OCI-LY7 (cell line): ENCODE results near the gene ERMAP. TPM values are rescaled to one million over a fixed set of nuclear protein-coding genes. Genes with fewer than 3 reads are reported as not detected.

ENCODE experiments used
- BruUV-seq: library from RNA; stranded (reverse); fragments of 400-500 nt; replicated peaks from 2 replicates; lab custom pipeline; 2021; lab: Mats Ljungman, UMichigan
- CTCF ChIA-PET: fragments of 300-600 bp; sonication (Branson Sonifier 250); formaldehyde crosslinking; loops from one replicate; lab custom pipeline; 2022; ENCODE audit warnings: antibody characterized with exemption; ENCODE audit not compliant: unreplicated experiment; lab: Charles Lee
- POLR2A ChIA-PET: fragments of 300-600 bp; sonication (Branson Sonifier 250); formaldehyde crosslinking; loops from one replicate; lab custom pipeline; 2022; ENCODE audit warnings: antibody characterized with exemption; lab: Charles Lee
- DNase-seq: peaks from one replicate; pipeline ENCODE4 v3.0.0-alpha.2; 2015; ENCODE audit warnings: low spot score
- H2AFZ ChIP-seq: fragments of 200-600 bp; sonication (generic), shearing (Covaris generic); 2 replicates; pipeline ENCODE4 v1.6.1; 2014; ENCODE audit warnings: mild to moderate bottlenecking, antibody characterized with exemption, low read length, moderate library complexity
- H3K27ac ChIP-seq: fragments of 200-600 bp; sonication (generic); 2 replicates; pipeline ENCODE4 v1.5.1; 2014; ENCODE audit warnings: mixed run types, low read depth, mild to moderate bottlenecking, moderate library complexity, low read length, inconsistent platforms; ENCODE audit not compliant: poor library complexity, severe bottlenecking
- H3K36me3 ChIP-seq: fragments of 200-600 bp; sonication (generic); 2 replicates; pipeline ENCODE4 v1.6.1; 2014; ENCODE audit warnings: mild to moderate bottlenecking, antibody characterized with exemption, low read length, moderate library complexity, mixed read lengths; ENCODE audit not compliant: insufficient read depth
- H3K4me1 ChIP-seq: fragments of 200-600 bp; sonication (generic); 2 replicates; pipeline ENCODE4 v1.5.1; 2014; ENCODE audit warnings: mild to moderate bottlenecking, low read length; ENCODE audit not compliant: insufficient read depth, poor library complexity, severe bottlenecking
- H3K4me2 ChIP-seq: fragments of 200-600 bp; sonication (generic); 2 replicates; pipeline ENCODE4 v1.6.1; 2014; ENCODE audit warnings: mild to moderate bottlenecking, low read length
- H3K4me3 ChIP-seq: fragments of 200-600 bp; sonication (generic); 2 replicates; pipeline ENCODE4 v1.5.1; 2014; ENCODE audit warnings: mild to moderate bottlenecking, low read depth, low read length; ENCODE audit not compliant: poor library complexity, severe bottlenecking
- H3K79me2 ChIP-seq: fragments of 200-600 bp; sonication (generic); 2 replicates; pipeline ENCODE4 v1.6.1; 2016; ENCODE audit warnings: low read depth, mild to moderate bottlenecking, low read length, moderate library complexity, mixed read lengths; ENCODE audit not compliant: insufficient read depth
- H3K9me2 ChIP-seq: fragments of 200-600 bp; sonication (generic); 2 replicates; pipeline ENCODE4 v1.6.1; 2016; ENCODE audit warnings: mild to moderate bottlenecking, low read length, mixed read lengths; ENCODE audit not compliant: insufficient read depth
- H3K9me3 ChIP-seq: fragments of 200-600 bp; sonication (generic); 2 replicates; pipeline ENCODE4 v1.6.1; 2014; ENCODE audit warnings: mild to moderate bottlenecking, mixed run types, low read length, mixed read lengths
- H4K20me1 ChIP-seq: fragments of 200-600 bp; sonication (generic); 2 replicates; pipeline ENCODE4 v1.6.1; 2014; ENCODE audit warnings: mild to moderate bottlenecking, antibody characterized with exemption, low read length, moderate library complexity, mixed read lengths; ENCODE audit not compliant: insufficient read depth
- EZH2phosphoT487 ChIP-seq: fragments of 200-600 bp; sonication (generic); IDR thresholded peaks from 2 replicates; pipeline ENCODE4 v1.6.1; 2018; ENCODE audit warnings: low read depth, borderline replicate concordance, mild to moderate bottlenecking, mixed run types, antibody characterized with exemption, low read length, moderate library complexity, mixed read lengths
- intact Hi-C: fragments of 100-400 bp; cut with micrococcal nuclease; formaldehyde crosslinking; loops from one replicate; pipeline ENCODE4 v1.10.0; 2022; ENCODE audit not compliant: unreplicated experiment
- total RNA-seq, 2 experiments: library from RNA; depleted of rRNA in 1 of 2; stranded (reverse); fragments of >200 nt in 1 of 2; shearing (Covaris generic) in 1 of 2; gene quantifications; 2 replicates each; pipeline ENCODE4 v1.2.3, GENCODE V29; 2014 to 2022
- TF ChIP-seq, protein P1 (sequence below): fragments of 200-600 bp; sonication (generic); conservative IDR thresholded peaks from 2 replicates; pipeline ENCODE4 v1.5.1; 2014; ENCODE audit warnings: mild to moderate bottlenecking, antibody characterized with exemption, low read length, moderate library complexity, mixed read lengths

The ERMAP gene
- total RNA-seq, 2 experiments from 2014 or later = 2.7 to 5.1 TPM

DNA sequence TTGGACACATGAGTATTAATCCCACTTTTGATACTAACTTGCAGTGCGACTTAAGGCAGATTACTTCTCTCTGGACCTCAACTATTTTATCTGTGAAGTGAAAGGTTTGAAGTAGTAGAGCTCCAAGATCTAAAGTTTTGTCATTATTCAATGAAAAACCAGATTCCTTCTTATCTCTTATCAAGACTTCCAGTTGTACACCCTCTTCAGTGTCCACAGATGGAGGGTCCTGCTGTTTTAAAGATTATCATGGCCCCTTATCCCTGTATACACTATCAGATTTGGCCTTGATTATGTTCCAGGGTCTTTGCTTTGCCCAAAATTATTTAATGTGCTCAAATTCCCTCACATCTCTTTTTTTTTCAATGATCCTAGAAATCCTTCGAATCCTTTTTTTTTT is 48.8 kb upstream of the ERMAP start:
- peaks cover 49% of the 10 kb centered on the region for H3K79me2 ChIP-seq
- H3K9me2 ChIP-seq = no peaks in the 10 kb centered on the region
- H4K20me1 ChIP-seq = peaks cover 10% of the 10 kb centered on the region
- no peaks in the 10 kb centered on the region for H3K9me3 ChIP-seq
- peaks cover 27% of the 10 kb centered on the region for H3K4me1 ChIP-seq
- POLR2A ChIA-PET = interaction anchor here (0.6 to 3.5 kb wide), 4 partner anchors 10 to 79 kb away, joined by 4 to 35 read pairs (median 7); partner anchors contain the start of genes SVBP and ZNF691
- peak overlapping the region; percentile 99 for H3K4me2 ChIP-seq
- no peak overlapping the region for H3K27ac ChIP-seq
- intact Hi-C loops = loop anchor here (5.0 to 10.0 kb wide), 2 partner anchors 189 to 433 kb away; partner anchors contain the start of genes FOXJ3 and SLC2A1
- CTCF ChIA-PET = no interaction called here
- H3K36me3 ChIP-seq = peaks cover 21% of the 10 kb centered on the region
- BruUV-seq = TSS peak; percentile 74
- no peak for TF ChIP-seq EZH2phosphoT487
- TF ChIP-seq, protein P1, sequence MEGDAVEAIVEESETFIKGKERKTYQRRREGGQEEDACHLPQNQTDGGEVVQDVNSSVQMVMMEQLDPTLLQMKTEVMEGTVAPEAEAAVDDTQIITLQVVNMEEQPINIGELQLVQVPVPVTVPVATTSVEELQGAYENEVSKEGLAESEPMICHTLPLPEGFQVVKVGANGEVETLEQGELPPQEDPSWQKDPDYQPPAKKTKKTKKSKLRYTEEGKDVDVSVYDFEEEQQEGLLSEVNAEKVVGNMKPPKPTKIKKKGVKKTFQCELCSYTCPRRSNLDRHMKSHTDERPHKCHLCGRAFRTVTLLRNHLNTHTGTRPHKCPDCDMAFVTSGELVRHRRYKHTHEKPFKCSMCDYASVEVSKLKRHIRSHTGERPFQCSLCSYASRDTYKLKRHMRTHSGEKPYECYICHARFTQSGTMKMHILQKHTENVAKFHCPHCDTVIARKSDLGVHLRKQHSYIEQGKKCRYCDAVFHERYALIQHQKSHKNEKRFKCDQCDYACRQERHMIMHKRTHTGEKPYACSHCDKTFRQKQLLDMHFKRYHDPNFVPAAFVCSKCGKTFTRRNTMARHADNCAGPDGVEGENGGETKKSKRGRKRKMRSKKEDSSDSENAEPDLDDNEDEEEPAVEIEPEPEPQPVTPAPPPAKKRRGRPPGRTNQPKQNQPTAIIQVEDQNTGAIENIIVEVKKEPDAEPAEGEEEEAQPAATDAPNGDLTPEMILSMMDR = no peak
- peak overlapping the region; percentile 82 for H3K4me3 ChIP-seq
- DNase-seq = no peak
- no peak overlapping the region; the same call in 1 of the 2 replicates for H2AFZ ChIP-seq

DNA sequence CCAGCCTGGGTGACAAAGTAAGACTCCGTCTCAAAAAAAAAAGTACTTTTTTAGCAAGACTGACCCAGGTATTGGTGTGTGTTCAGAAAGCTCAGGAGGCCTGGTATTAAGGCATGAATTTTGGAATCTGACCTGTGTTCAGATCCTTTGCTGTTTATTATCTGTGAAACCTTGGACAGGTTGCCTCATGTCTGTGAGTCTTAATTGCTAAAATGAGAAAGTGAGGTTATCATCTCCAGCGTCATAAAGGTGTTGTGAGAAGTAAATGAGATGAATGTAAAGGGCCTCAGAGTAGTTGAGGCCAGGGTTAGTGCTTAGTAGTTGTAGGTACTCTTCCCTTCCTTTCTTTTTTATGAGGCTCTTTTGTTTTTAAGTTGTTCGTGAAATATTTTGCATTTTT is 47.1 kb upstream of the ERMAP start:
- CTCF ChIA-PET = no interaction called here

DNA sequence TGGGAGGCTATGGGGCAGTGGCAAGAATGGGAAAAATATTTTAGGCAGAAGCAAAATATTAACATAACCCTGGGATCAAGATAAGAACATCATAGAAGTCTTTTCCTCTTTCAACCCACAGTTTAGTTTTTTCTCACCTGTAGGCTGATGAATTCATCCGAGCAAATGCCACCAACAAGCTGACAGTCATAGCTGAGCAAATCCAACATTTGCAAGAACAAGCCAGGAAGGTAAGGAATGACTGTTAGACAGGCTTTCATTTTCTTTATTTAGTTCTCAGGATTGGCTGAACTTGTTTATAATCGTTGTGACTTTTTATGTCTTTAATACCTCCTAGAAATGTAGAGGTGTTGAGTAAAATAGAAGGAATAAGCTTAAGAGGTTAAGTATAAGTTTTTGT is 43.5 kb upstream of the ERMAP start:
- TF ChIP-seq, protein P1 = no peak
- TF ChIP-seq EZH2phosphoT487 = no peak
- Histone ChIP-seq H3K79me2 (peaks cover 22% of the 10 kb centered on the region), H3K27ac (no peak overlapping the region), H3K4me1 (peaks cover 3% of the 10 kb centered on the region), H3K4me2 (no peak overlapping the region), H2AFZ (no peak overlapping the region), H3K4me3 (no peak overlapping the region), H3K9me2 (no peaks in the 10 kb centered on the region), H3K9me3 (no peaks in the 10 kb centered on the region), H3K36me3 (peaks cover 71% of the 10 kb centered on the region), H4K20me1 (no peaks in the 10 kb centered on the region)
- DNase-seq = no peak
- ChIA-PET POLR2A (no interaction called here), CTCF (no interaction called here)
- no TSS peak for BruUV-seq
- intact Hi-C loops = no loop called here

More for the DNA sequence above, 47.1 kb upstream of the ERMAP start:
- Histone ChIP-seq H3K4me2 (no peak overlapping the region), H4K20me1 (peaks cover 10% of the 10 kb centered on the region), H3K27ac (no peak overlapping the region), H2AFZ (no peak overlapping the region), H3K79me2 (peaks cover 47% of the 10 kb centered on the region), H3K9me3 (no peaks in the 10 kb centered on the region), H3K36me3 (peaks cover 37% of the 10 kb centered on the region), H3K9me2 (no peaks in the 10 kb centered on the region), H3K4me3 (no peak overlapping the region), H3K4me1 (peaks cover 20% of the 10 kb centered on the region)
- POLR2A ChIA-PET = interaction anchor here (0.7 to 1.8 kb wide), 2 partner anchors 14 to 187 kb away, joined by 5 to 6 read pairs; no protein-coding TSS in a partner anchor
- no peak for DNase-seq
- TF ChIP-seq, protein P1 = no peak
- no peak for TF ChIP-seq EZH2phosphoT487
- BruUV-seq = no TSS peak
- intact Hi-C loops = loop anchor here (5.0 to 10.0 kb wide), 2 partner anchors 187 to 435 kb away; partner anchors contain the start of genes FOXJ3 and SLC2A1
